ENCODE measurements around the gene CD28. TPM values are rescaled to one million over a fixed set of nuclear protein-coding genes. Genes with fewer than 3 reads are reported as not detected.
A peak's percentile ranks its signal among the peaks of the same experiment; 100 is the strongest.

The CD28 gene
- total RNA-seq, 4 donors from 2014 or later, result 0.42 to 1.3 (median 0.63) TPM

DNA sequence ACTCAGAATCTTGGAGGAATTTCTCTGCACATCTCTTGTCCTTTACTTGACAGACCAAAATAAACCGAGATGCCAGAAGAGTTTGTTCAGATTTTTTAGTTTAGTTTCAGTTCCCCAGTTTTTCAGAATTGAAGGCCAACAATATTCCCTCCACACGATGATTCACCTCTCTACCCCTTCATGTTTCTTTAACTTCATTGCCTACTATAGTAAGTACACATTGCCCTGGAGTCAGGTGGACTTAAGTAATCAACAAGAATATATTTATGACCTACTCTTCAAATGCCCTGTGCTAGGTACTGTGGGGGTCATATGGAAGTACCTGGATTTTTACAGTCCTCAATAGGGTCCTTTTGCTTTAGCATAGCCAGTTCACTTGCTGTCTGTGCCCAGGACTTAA is 81.5 kb downstream of the CD28 start:
- Histone ChIP-seq H3K27me3 (no peaks in the 10 kb centered on the region), H3K4me1 (peaks cover 0 to 16% (median 0%) of the 10 kb centered on the region in 3 donors), H3K36me3 (no peaks in the 10 kb centered on the region), H3K4me3 (no peak overlapping the region), H3K27ac (peak overlapping the region in 3 of 4 donors; percentile 31 to 74 (median 43)), H3K9me3 (no peaks in the 10 kb centered on the region)
- no peak for DNase-seq
- TF ChIP-seq, protein P1, sequence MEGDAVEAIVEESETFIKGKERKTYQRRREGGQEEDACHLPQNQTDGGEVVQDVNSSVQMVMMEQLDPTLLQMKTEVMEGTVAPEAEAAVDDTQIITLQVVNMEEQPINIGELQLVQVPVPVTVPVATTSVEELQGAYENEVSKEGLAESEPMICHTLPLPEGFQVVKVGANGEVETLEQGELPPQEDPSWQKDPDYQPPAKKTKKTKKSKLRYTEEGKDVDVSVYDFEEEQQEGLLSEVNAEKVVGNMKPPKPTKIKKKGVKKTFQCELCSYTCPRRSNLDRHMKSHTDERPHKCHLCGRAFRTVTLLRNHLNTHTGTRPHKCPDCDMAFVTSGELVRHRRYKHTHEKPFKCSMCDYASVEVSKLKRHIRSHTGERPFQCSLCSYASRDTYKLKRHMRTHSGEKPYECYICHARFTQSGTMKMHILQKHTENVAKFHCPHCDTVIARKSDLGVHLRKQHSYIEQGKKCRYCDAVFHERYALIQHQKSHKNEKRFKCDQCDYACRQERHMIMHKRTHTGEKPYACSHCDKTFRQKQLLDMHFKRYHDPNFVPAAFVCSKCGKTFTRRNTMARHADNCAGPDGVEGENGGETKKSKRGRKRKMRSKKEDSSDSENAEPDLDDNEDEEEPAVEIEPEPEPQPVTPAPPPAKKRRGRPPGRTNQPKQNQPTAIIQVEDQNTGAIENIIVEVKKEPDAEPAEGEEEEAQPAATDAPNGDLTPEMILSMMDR (IDR thresholded peaks at IDR 0.05), result no peak
- TF ChIP-seq POLR2A (IDR thresholded peaks at IDR 0.05), result no peak
- intact Hi-C loops (cut with DNase I), result no loop called here
- 40 to 67% methylated on average over 2 of the region's 2 CpGs for WGBS, 2 donors

Small RNA genes lying within 50 kb of the gene (small RNA-seq; reads per million reads assigned to genes)
- gene AC125238.1 (0 reads per million in 4 donors), gene RNU6-474P (0 to 0.15 (median 0) reads per million in 4 donors)

Other genes with a start within 250 kb of the CD28 start
- 100 to 1,000 TPM in 1 of 4 donors, 10 to 100 TPM in 3; 10.6 to 105 (median 26.0) TPM for gene RAPH1, start 171.3 kb upstream of the CD28 start, total RNA-seq
- 1 to 10 TPM in 2 of 4 donors, under 1 TPM in 2; 0.79 to 6.0 (median 0.99) TPM for gene CTLA4, start 161.1 kb downstream of the CD28 start, total RNA-seq
- under 1 TPM in 3 of 4 donors, not detected in 1; 0.48 to 0.85 (median 0.76) TPM for gene ICOS, start 230.1 kb downstream of the CD28 start, total RNA-seq